Measurements from ENCODE around the gene RNU1-4.
"Not testable (repeated sequence)": the region's sequence is repeated elsewhere in the genome, so short reads cannot be mapped to it uniquely, and the experiment has no call there.

The RNU1-4 gene

DNA sequence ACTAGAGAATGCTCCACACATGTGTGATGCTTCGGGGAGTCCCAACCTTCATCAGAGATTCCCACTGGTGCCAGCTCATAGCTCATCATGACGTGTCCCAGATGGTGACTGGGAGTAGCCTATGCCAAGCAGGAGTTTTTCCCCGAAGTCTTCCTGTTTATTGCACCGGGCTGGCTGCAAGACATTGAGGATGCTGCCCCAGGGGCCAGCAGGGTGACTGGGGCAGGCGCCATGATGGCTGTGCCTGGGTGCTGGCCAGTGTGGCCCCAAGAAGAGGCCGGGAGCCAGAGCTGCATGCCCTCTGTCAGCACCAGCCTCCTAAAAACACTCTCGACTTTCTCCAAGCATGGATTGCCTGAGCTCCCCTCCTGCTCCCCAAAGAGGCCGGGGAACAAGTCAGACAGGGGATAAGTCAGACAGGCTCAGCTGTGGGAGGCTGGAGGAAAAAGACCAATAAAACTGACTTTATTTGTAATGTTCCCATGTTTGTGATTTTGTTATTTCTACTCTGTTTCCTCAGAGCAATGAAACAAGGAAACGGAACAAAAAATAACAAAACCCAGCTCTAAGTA is 24.0 kb downstream of the RNU1-4 start:
- not testable (repeated sequence) for H3K4me3 ChIP-seq (ENCODE audit: low read depth, low read length); DNase-seq (ENCODE audit: low read depth)

DNA sequence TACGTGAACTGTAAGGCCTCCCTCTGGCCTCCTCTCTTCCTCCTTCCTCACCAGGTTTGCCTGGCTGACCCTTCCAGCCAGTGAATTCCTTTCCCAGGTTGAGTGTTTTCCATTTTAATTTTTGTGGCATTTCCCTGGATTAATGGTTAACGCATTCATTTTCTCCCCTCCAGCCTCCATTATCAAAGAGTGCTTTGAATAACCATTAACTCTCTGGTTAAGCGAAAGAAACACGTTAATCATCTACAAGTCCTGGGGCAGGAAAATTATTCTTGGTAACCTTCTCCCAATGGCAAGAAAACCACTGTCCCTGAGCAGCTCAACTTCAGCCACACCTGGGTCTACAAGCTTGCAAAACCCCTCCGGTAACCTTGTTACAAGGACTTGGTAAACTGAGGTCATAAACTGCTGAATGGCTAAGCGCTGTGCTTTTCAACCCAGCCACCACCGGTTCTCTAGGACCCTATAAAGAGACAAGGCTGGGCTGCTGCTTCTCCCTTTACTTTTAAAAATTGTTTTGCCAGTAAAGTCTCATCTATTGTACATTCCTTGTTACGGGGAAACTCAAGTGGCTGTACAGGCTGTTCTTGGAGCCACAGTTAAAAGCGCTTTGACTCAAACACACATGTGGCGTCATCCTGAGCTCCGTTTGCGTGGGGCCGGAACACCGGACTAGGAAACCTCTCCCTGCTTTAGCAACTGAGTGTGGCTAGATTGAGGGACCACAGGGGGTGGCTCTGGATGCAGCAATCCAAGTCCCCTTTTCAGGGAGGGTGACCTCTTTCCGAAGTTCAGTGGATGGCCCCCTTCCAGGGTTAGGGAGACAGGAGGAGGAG is 24.7 kb downstream of the RNU1-4 start:
- not testable (repeated sequence) for DNase-seq (ENCODE audit: low read depth); H3K4me3 ChIP-seq (ENCODE audit: low read depth, low read length)

DNA sequence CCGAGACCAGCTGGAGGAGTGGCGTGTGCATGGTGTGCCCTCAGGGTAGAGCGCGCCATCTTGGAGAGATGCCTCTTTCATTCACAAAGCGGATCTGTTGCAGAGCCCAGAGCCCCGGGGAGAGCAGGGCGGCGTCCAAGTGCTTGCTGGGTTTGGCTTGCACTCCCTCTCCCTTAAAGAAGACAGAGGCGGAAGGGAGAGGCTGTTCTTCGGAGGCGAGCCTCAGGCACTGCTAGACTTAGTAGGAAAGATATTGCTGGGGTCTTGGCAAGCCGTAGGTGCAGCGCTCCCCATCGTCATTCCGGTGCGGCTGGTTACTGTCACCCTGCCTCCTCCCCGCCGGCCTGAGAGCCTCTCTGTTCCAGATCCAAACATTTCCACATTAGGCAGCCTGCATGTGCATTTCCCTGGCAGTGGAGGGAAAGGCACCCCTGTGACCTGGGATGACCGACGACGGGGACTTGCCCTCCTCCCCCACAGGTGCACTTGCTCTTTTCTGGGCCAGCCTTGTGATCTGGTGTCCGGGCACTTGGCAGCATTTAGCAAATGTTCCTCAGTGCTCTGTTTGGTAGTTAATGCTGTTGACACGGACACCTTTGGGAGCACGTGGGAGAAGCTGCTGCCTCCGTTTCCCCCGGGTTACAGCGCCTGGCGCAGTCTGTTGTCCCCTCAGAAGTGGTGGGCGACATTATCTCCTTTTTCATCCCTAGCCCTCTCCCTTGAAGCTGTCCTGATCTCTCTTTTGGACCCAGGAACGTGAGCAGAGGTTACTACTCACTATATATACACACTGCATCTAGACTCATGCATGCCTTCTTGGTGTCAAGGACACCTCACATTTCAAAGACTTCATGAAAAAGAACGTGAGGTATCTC is 25.7 kb downstream of the RNU1-4 start:
- H3K4me3 ChIP-seq (ENCODE audit: low read depth, low read length); DNase-seq (ENCODE audit: low read depth): not testable (repeated sequence)

DNA sequence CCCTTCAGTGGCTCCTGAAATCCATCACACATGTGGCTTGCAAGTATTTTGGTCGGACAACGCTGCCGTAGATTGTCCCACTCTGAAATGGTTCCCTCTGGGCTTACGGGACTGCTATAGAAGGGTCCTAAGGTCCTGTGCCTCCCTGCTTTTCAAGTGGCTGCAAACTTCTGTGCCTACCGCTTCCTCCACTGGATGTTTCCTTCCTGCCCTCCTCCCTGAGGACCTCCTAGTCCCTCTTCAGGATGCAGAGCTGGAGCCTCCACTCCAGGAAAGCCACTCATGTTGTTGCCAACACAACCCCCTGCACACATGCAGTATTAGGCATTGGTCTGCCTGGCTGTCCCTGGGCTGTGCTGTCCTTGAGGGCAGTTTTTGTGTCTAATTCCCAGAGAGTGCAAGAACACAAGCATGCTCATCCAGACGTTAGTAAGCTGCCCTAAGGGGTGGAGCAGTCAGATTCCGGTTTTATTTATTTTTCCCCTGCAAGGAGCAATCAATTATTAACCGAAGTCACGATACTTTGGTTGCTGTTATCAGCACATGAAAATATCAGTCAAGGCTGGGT is 26.5 kb downstream of the RNU1-4 start:
- not testable (repeated sequence) for DNase-seq (ENCODE audit: low read depth); H3K4me3 ChIP-seq (ENCODE audit: low read depth, low read length)

DNA sequence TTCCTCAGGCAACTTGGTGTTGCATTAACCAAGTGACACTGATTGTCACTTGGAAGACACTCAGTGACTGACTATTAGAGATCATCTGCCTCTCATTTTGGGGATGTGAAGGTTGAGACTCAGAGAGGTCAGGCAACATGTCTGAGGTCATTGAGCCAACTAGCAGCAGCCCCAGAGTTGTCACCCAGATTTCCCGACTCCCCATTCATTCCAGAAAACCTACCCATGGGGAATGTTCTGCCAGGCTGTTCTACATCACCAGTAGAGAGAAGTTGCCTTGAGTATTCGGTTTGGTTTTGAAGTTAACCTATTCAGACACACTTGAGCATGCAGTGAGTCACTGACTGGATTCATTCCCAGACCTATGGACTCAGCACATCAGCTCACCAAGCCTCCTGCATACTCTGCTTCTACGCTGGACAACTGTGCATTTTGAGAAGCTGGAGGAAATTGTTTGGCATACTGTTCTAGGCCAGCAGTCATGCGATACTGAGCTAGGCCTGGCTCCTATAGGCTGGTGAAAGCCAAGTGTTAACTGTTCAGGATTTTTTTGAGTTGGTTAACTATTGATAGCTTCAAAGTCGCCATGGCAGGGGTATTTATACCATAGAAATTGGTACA is 29.9 kb downstream of the RNU1-4 start:
- DNase-seq (ENCODE audit: low read depth); H3K4me3 ChIP-seq (ENCODE audit: low read depth, low read length): not testable (repeated sequence)

DNA sequence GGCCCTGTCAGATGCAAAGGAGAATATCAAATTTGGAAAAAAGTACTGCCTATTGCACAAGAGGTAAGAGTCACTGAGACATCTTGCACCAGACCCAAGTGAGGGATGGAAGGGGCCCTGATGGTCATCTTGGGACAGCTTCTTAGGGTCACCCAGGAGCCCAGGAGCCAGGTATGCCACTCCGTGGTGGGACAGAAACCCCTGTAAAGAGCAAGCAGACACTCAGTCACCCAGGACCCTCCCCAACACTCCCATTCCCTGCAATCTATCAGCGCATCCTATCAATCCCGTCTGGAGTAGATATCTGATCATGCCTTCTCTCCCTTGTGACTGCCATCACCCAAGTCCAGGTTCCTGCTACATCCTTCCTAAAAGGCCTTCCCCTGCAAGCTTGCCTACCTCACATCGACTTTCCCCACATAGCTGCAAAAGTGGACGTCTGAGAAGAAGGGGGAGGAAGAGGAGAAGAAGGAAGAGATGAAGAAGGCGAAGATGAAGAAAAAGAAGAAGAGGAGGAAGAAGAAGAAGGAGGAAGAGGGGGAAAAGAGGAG is 30.7 kb downstream of the RNU1-4 start:
- not testable (repeated sequence) for DNase-seq (ENCODE audit: low read depth); H3K4me3 ChIP-seq (ENCODE audit: low read depth, low read length)

DNA sequence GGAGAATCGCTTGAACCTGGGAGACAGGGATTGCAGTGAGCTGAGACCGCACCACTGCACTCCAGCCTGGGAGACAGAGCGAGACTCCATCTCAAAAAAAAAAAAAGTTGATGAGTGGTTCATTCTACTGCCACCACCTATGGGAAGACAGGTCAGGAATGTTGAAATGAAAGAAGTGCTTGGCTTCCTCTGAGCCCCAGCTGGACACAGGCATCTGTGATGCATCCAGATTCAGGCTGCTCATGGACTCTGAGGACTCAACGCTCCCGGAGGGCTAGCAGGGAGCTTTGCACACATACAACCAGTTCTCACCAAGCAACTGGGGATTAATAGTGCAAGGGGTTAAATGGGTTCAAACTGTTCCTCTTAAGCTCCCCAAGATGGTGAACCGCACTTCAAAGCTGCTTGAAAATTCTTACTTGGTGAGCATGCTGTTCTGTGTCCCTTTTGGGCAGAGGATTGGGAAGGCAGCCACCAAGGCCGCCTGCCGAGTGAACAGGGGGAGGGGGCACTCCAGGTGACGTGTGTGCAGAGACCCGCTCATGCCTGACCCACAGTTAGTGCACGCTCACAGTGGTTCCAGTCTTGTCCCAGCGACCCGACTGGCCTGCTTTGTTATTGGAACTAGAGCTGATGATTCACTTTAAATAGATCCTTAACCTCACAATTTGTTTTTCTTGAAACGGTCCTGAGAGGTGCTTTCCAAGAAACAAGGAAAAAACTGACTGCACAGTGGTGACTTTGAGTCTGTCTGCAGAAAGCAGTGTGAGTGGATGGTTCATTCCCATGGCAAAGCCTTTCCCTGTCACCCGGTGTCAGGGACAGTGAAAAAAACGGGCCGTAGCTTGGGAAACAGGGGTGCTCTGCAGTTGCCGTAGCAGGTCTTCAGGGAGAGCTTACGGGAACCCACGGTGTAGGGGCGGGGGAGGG is 32.2 kb downstream of the RNU1-4 start:
- H3K4me3 ChIP-seq (ENCODE audit: low read depth, low read length); DNase-seq (ENCODE audit: low read depth): not testable (repeated sequence)

DNA sequence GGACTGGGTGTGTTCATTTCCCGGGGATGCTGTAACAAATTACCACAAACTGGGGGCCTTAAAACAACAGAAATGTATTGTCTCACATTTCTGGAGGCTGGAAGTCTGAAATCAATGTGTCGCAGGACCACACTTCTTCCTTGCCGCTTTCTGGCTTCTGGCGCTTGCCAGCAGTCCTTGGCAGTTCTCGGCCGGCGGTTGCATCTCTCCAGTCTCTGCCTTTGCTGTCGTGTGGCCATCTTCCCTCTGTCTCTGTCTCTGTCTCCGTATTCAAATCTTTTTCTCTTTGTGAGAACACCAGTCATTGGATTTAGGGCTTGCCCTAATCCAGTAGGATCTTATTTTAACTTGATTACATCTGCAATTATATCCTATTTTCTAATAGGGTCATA is 32.9 kb downstream of the RNU1-4 start:
- DNase-seq (ENCODE audit: low read depth): not testable (repeated sequence)

DNA sequence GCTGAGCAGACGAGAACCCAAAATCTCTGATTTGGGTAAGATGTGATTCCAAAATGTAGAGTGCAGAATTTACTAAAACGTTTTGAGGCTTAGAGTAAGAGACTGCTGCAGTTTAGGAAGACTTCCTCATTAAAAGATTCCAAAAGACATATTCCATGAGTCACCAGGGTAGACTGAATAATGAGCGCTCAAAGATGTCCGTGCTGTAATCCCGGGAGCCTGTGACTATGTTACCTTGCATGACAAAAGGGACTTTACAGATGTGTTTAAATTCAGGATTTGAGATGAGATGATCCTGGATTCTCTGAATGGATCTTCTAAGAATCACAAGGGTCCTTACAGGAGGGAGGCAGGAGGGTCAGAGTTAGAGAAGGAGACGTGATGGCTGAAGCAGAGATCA is 33.4 kb downstream of the RNU1-4 start:
- DNase-seq (ENCODE audit: low read depth); H3K4me3 ChIP-seq (ENCODE audit: low read depth, low read length): not testable (repeated sequence)

More for the DNA sequence above, 32.9 kb downstream of the RNU1-4 start:
- H3K4me3 ChIP-seq (ENCODE audit: low read depth, low read length): not testable (repeated sequence)

DNA sequence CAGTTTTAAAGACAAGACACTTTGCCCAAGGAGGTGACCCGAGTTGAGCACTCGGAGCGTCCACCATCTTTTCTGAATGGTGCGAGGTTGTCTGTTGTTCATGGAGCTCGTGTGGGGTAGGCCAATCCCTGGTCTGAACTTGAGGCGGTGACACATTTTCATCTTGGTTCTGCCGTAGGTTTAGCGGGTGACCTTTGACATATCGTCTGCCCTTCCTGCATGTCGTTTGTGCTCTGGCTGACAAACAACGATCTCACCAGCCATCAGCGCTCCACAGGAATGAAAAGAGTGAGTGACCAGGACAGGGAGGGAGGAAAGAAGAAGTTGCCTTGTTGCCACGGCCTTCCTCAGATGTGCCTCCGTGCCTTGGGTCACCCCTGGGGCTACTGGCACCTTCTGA is 34.5 kb downstream of the RNU1-4 start:
- not testable (repeated sequence) for H3K4me3 ChIP-seq (ENCODE audit: low read depth, low read length); DNase-seq (ENCODE audit: low read depth)

DNA sequence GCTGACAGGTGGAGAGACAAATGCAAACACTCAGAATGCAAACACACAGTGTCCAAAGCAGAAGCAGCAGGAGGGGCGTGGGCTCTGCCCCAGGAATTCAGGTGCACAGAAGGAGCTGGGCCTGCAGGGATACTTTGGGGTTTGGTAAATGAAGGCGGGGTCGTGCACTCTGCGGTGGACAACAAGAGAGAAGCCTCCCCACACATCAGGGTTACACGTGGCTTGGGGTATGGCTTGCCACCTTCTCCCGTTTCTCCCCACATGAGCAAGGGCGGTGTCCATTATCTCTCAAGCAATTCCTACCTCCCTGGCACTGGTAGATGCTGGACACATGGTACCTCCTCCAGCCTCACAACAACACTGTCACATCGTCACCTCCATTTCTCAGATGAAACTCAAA is 35.0 kb downstream of the RNU1-4 start:
- not testable (repeated sequence) for H3K4me3 ChIP-seq (ENCODE audit: low read depth, low read length); DNase-seq (ENCODE audit: low read depth)

DNA sequence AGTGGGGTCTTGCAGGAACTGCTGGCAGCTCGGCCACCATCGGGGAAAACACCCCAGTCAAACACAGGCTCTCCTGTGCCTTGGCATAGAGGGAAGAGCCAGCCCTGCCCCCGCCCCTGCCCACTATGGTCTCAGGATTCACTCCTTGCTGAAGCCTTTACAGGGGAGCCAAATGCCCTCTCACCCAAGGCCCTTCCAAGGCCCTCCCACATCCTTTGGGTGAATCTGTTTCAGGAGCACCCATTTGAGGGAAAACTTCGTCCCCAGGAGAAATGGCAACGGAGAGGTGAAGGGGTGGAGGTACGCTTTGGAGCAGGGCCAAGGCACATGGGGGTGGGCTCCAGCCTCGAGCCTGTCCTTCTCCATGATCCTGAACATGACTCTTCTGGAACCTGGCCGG is 35.9 kb downstream of the RNU1-4 start:
- not testable (repeated sequence) for DNase-seq (ENCODE audit: low read depth); H3K4me3 ChIP-seq (ENCODE audit: low read depth, low read length)

DNA sequence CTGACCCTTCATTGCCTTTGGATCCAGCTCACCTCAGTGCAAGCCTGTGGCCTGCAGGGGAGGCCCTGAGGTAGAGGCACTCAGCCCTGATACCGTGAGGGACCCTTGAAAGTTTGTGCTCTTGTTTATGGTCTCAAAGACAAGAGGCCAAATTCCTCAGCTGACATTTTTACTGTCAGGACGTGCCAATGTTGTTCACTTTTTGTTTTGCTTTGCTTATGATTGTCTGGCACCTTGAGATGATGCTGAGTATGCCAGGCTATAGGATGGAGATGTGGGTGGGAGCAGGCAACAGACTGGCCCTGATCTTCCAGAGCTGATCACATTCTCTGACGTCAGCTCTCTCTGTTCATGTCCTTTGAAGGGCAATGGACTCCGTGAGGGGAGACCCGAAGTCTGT is 36.5 kb downstream of the RNU1-4 start:
- H3K4me3 ChIP-seq (ENCODE audit: low read depth, low read length); DNase-seq (ENCODE audit: low read depth): not testable (repeated sequence)

DNA sequence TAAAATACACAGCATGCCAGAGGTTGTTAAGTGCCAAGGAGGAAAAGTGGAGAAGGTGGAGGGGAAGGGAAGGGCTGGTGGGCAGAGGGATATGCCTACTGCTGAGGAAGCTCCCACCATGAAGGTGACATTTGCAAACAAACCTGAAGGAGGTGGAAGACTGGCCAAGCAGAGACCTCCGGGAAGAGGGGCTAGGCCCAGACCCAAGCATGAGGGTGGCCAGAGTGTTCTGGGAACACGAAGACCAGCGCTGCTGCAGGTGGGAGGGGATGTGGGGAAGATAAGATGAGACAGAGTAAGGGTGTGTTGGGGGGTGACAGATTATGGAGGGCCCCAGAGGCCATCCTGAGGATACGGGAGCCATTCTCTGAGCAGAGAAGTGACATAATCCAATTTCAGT is 37.5 kb downstream of the RNU1-4 start:
- not testable (repeated sequence) for H3K4me3 ChIP-seq (ENCODE audit: low read depth, low read length); DNase-seq (ENCODE audit: low read depth)

DNA sequence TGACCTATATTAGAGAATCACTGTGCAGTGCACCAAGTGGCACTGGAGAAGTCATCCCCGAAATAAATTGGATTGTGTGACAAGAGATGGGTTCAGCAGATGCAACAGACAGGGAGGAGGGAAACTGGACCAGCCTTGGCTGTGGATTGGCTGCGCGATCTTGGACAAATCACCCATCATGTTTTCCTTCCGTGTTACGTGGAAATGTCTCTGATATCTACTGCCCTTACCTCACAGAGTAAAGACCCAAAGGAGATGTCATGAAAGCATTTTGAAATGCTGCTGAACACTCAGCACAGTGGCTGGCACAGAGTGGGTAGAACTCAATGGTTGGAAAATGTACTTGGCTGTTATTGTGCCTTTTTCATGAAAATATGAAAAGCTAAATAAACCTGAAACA is 39.2 kb downstream of the RNU1-4 start:
- not testable (repeated sequence) for DNase-seq (ENCODE audit: low read depth); H3K4me3 ChIP-seq (ENCODE audit: low read depth, low read length)

DNA sequence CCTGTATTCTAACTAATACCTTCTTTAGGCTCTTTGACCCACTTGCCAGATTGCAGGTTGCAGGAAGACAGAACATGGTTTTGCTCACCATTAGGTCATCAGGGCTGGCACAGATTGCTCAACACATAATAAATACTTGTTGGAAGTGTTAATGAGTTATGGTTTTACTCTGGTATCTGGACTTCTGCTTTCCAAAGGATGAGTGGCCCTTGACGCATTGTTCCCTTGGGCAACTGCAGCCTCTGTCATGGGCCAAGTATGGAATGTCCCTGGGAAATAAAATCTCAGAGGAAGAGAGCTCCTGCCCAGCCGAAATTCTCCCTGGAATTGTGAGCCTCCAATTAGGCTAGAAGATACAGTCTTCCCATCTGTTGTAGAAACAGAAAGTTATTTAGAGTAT is 40.7 kb downstream of the RNU1-4 start:
- not testable (repeated sequence) for H3K4me3 ChIP-seq (ENCODE audit: low read depth, low read length); DNase-seq (ENCODE audit: low read depth)

DNA sequence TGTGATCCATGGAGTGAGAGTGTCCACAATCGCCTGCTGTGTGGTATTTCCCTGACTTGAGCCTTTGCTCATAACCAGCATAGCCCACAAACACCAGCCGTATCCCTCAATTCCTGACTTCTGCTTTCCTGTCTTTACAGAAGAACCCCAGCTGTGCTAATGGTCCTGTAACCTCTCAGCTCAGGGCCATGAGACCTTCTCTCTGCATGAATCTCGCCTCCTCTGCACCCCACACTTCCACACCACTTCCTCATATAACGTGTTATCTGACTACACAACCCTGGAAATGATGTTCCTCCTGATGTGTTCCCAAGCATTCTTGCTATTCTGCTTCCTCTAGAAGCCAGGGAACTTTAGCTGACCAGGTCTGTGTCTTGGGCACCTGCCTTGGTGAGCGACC is 41.3 kb downstream of the RNU1-4 start:
- DNase-seq (ENCODE audit: low read depth): not testable (repeated sequence)

DNA sequence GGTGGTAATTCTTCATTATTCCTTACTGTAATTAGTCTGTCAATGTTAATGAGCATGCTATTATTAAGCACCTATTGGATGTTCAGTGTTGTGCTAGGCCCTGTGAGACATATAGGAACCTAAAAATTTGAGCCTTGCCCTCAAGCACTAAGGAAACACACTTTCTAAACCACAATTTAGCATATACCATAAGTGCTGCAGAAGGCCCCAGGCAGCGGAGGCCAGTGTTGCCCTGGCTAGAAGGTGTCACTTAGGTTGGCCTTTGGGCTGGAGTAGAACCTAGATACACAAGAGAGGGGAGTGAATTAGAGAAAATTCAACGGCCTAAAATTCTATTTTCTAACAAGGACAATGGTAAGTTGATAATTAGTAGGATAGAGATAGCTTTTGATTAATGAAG is 44.6 kb downstream of the RNU1-4 start:
- not testable (repeated sequence) for DNase-seq (ENCODE audit: low read depth); H3K4me3 ChIP-seq (ENCODE audit: low read depth, low read length)

More for the DNA sequence above, 41.3 kb downstream of the RNU1-4 start:
- H3K4me3 ChIP-seq (ENCODE audit: low read depth, low read length): not testable (repeated sequence)

Measured in GM12864 (cell line).